SK-N-DZ (cell line): ENCODE results near the gene ZNF264.
"Not testable (repeated sequence)": the region's sequence is repeated elsewhere in the genome, so short reads cannot be mapped to it uniquely, and the experiment has no call there.

Source experiments
- DNase-seq: peaks from one replicate; pipeline ENCODE4 v3.0.0-alpha.2; 2015; ENCODE audit warnings: low spot score
- small RNA-seq, 2 experiments: library from RNA; depleted of rRNA; stranded (forward); fragments of <200 nt; gene quantifications; one replicate each; pipeline ENCODE3, GENCODE V24; 2014

Gene ZNF264

GRCh38 chr19:57245066-57245465 lies 53.8 kb downstream of the ZNF264 start:
- no peak for DNase-seq

DNA sequence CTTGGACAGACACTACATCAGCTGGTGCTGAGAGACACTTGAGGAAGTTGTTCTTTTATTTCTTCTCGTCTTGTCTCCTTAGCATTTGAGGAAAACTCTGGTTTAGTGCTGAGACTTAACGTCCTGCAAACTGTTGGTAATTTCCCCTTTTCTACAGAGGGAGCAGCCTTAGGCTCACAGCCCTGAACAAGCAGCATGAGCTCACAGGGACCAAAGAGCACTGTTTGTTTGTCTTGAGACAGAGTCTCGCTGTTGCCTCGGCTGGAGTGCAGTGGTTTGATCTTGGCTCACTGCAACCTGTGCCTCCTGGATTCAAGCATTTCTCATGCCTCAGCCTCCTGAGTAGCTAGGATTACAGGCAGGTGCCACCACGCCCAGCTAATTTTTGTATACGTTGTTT lies 54.7 kb downstream of the ZNF264 start:
- no peak for DNase-seq

GRCh38 chr19:57248646-57249045 lies 57.3 kb downstream of the ZNF264 start:
- DNase-seq: no peak

DNA sequence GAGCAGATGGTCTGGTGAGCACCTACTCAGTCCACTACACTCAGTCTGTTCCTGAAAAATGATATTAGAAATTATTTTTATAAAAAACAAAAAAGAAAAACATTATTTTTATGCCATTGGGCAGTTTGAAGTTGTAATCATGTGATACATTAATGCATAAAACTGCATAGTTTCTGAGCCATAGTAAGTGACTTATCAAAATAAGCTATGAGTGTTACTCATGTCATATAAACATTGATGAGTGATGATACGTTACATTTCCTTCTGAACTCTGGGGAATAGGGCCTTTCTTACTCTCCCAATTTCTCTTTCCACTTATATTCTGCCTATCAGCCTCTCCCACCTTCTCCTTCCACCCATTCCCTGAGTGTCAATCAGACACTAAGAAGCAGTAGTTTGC lies 58.0 kb downstream of the ZNF264 start:
- DNase-seq: no peak

- not testable (repeated sequence) for DNase-seq
Measured at GRCh38 chr19:57253767-57254166, 62.5 kb downstream of the ZNF264 start.

DNA sequence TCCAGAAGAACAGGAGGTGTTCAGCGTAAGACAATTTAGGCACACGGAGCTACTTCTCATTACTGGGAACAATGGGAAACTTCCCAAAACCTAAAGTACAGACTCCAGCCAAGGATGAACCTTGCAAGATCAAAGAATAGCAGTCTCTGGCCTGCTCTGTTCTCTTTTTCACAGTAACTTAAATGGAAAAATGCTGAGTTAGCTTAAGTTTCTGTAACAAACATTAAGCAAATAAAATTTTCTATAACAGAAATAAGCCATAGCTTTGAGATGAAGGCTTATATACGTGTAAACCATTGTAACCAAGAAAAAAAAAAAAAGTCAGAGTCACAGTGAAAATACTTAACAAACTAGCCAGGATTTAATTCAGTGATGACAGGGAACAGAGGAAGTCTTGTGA lies 70.7 kb downstream of the ZNF264 start:
- no peak for DNase-seq

DNA sequence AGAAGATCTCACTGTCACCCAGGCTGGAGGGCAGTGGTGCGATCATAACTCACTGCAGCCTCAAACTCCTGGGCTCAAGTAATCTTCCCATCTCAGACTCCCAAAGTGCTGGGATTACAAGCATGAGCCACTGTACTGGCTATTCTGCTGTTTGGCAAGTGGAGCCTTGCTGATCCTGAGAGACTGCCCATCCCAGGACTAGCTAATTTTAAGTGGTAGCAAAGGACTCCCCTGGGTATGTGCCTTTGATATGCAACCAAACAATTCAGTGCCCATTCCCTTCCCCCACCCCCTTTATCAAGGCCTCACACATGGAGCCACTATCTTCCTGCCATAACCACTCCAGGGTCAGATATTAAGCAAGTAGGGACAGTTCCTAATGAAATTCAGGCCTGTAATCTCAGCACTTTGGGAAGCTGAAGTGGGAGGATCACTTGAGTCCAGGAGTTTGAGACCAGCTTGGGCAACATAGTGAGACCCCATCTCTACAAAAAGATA lies 72.0 kb downstream of the ZNF264 start:
- no peak for DNase-seq

DNA sequence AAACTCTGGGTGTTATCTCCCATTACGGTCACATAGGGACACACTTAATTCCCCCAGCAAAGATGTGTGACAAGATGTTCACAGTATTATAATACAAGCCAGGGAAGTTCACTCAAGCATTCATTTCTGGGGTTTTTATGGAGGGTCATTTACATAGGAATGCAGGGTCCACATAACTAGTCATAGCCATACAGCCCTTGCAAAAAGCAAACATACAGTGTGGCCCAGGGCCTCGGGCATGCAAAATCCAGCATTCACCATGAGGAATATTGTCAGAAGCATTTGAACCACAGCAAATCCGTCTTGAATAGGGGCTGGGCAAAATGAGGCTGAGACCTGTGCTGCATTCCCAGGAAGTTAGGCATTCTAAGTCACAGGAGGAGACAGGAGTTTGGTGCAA lies 76.0 kb downstream of the ZNF264 start:
- DNase-seq: no peak

DNA sequence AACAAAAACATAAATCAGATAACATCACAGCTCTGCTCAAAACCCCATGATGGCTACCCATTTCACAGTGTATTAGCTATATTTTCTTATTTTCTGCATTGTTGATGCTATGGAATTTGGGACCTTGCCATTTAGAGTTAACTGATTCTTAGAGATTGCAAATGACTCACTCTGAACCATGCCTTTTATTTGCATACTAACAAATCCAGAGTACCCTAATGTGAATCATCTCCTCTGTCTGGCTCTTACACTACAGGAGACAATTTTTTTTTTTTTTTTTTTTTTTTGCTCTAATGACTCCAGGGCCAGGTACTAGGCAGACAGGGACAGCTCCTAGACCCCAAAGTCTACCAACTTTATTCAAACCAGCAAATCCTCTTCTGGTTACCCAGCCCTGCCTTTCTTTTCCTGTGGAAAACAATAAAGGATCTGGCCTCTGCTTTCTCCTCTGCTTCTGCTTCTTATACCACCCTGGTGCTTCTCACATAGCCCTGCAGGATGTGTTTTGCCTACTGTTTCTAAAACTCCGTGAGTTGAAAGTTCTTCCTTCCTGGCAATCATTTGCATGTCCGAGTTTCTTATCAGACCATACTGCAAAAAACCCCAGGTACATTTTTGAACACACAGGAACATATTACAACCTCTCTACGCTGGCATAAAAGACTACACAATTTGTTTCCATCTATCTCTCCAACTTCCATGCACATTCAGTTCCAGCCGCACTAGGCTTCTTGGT lies 78.4 kb downstream of the ZNF264 start:
- DNase-seq: no peak

GRCh38 chr19:57271280-57271679 lies 80.0 kb downstream of the ZNF264 start:
- no peak for DNase-seq

Small RNA genes within 50 kb of the gene (small RNA-seq; reads per million reads assigned to genes)
- gene AC025588.3: 0 reads per million in 2 experiments
